ENCODE data around the gene ERICH3.
"Not testable (repeated sequence)": the region's sequence is repeated elsewhere in the genome, so short reads cannot be mapped to it uniquely, and the experiment has no call there.

The ERICH3 gene

DNA sequence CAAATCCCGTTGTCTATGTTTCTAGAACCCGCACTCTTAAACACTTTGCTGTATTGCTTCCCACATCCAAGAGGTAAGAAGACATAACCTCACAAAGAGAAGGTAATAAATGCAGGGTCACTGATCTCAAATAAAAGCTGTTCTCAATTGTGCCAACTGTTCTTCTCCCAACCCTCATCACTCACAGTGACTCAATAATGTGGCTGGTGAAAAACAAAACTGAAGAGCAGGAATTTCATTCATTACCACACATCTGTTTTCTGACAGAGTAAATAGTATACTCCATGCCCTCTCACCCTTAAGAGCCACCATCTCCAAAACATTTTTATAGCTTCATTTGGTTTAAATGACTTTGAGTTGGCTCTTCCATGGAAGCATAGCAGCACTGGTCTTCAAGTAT is 6.2 kb upstream of the ERICH3 start:
- no peak for DNase-seq

DNA sequence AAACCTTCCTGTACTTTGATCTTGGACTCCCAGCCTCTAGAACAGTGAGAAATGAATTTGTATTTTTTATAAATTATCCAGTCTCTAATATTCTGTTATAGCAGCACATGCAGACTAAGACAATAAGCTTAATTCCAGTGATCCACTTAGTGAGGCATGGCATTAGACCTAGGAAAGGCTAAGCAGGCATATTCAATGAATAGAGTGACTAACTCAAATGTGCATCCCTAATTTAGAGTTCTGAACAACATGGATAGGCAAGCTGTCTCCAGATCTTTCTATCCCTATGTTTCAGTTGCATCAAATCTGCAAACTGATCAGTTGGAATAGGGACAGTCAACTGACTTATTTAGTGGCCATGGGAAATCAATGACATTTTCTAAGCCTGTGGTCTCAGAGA is 4.3 kb upstream of the ERICH3 start:
- no peak for DNase-seq

DNA sequence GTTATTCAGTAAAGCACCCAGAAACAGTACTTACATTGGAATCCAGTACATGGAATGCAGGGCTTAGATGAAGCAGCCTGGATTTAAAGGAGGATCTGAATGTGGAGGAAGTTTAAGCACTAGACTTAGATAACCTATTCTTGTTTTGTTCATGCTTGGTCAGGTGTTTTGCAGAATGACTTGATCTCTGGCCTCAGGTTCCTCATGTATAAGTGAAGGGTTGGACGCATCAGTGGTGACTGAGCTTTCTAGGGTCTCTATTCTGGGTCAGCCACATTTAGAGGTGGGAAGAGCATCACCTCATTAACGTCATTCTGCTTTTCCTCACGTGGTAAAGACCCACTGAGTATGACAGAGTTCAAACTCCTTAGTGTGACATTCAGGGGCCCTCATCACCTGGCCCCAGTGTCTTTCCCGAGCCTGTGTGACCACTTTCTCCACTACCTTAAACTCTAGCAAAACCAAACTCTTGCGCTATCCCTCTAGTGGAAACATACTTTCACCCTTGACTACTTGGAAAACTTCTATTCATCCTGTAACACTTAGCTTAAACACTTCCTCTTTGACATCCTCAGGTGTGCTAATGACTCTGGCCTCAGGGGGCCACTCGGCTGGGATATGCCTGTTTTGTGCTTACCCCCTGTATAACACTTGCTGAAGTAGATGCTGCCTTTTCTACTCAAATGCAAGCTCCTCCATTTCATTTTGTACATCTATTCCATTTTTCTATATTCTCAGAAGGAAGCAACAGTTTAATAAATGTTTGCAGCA is 871 bp upstream of the ERICH3 start:
- DNase-seq, result no peak

DNA sequence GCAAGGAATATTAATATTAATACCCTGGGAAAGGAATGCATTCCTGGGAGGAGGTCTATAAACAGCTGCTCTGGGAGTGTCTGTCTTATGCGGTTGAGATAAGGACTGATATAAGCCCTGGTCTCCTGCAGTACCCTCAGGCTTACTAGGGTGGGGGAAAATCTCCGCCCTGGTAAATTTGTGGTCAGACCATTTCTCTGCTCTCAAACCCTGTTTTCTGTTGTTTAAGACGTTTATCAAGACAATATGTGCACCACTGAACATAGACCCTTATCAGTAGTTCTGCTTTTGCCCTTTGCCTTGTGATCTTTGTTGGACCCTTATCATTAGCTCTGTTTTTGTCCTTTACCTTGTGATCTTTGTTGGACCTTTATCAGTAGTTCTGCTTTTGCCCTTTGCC is 2.7 kb downstream of the ERICH3 start:
- DNase-seq, result not testable (repeated sequence)

DNA sequence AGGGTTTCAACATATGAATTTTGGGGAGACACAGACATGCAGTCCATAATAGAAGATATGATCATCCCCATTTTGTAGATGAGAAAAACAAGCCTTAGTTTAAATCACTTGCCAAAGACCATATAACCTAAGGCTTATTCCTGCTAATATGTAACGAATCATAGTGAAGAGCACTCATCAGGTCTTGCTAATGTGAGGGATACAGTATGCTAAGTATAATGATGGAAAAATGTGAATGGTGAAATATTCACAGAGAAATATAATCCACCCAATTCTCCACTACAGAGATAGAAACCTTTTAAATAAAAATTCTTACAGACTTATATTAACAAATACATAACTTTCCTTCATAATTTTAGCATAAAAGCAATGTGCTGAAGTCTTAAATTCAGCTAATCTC is 18.9 kb downstream of the ERICH3 start:
- no peak for DNase-seq

DNA sequence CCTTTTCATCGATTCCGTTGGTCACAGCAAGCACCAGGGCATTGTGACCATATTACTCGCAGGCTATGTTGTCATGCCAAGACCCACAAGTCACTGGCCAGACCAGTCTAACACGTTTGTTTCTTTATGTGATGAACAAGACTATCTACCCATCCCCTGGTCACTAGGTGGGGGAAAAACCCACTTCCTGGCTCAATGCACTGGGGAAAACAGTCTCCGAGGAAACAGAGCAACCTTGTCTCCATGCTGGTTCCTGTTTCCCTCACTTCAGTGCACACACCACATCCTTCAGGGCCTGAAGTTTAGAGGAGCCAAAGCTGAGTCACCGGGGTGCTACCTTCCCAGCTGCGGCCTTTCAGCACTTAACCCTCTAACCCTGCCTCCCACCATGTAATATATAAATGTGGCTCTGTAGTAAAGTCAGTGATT is 20.9 kb downstream of the ERICH3 start:
- DNase-seq, result no peak

DNA sequence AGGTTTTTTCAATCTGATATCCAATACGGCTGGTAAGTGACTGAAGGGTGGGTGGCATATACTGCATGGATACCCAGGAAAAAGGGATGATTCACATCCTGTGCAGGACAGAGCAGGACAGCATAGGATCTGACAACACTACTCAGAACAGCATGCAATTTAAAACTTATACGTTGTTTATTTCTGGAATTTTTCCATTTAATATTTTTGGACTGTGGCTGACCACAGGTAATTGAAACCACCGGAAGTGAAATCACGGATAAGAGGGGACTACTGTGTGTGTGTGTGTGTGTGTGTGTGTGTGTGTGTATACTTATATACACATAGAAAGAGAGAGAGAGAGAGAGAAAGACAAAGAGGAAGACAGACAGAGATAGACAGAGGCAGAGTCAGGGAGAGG is 23.0 kb downstream of the ERICH3 start:
- DNase-seq, result no peak

DNA sequence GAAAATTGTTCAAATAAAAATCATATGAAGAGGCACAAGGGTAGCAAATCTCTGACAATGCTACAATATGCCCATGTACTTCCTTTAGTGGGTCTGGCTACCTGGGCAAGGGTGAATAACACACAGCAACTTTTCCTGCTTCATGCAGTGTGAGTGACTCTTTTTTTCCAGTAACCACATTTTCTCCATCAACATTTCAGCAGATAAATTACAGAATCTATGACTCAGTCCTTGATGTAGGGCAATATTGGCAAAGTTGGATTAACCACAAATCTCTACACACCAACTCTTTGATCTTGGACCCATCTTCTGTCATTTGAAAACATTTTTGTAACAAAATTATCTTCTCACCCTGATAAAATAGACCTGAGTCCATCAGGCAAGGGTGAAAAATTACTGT is 31.7 kb downstream of the ERICH3 start:
- no peak for DNase-seq

DNA sequence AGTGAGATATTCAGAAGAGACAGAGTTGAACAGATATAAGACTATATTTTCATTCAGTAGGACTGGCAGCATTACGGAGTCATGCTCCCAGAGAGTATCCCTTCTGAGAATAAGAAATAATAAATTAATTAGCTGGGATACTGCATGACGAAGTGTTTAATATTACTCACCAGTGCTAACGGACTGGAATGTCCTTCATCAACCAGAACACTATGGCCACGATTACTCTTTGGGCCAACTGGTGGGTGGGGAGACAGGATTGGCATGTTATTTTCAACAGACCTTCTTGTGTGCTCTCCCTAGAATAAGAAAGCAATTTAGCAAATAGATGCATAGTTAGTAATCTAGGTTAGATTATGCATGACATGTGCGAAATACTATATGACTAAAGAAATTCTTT is 32.4 kb downstream of the ERICH3 start:
- DNase-seq, result no peak

DNA sequence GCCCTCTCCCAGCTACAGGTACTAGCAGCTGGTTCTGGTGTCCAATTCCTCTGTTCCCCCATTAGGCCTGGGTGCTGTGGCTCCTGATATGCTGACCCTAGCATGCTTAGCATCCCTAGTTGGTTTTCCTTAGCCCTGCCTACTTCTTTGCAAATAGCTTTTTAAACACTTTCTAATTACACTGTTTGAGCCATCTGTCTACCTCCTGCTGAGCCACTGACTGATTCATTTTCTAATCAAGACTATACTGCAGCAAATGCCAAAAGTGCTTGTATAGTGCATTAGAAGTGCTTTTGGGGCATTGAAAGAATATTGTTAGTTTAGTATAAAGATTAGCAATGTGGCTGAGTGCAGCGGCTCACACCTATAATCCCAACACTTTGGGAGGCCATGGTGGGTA is 36.3 kb downstream of the ERICH3 start:
- no peak for DNase-seq

DNA sequence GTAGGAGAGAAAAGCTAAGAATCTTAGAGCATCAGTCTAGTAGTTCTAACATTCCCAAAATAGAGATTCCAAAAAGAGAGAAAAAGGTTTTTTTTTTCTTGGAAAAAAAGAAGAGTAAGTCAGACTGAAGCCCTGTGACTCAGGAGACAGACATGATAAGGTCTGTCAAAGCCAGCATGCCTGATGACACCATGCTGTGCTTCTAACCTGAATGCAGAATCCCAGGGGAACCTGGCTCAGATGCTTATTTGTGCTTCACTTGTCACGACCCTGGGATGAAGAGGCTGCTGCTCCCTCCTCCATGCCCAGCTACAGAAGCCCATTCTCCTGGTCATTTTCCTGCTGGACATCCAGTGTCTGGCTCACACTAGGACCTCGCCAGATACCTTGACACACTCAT is 44.3 kb downstream of the ERICH3 start:
- no peak for DNase-seq

DNA sequence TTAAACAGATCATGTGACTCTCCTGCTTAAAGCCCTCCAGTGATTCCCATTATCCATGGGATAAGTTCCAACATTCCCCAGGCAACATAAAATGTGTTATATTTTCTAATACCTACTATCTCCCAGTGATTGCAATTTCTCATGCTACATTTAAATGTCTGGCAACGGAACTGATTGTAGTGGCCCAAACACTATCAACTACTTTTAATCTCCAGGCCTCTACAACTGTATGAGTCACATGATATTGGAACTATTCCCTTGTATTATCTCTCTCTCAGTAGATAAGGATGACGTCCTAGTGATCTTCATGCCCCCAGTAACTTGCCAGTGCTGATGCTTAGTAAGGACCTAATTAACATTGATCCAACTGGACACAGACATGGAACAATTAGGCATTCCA is 49.9 kb downstream of the ERICH3 start:
- DNase-seq, result no peak

DNA sequence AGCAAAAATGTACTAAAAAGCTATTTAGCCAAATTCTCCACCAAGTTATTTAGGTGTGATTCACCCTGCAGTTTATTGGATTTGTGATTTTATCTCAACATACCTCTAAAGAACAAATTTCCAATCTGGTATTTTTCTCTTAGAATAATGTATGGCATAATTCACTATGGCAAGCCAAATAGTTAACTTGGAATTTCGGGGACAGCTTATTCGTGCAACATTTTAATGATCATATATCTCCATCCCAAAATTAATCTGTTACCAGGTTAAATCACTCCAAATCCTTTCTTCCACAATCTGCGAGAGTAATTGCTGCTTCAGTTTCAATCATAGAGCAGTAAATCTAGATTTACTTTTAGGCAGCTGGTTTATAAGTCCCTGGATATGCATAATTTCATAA is 53.4 kb downstream of the ERICH3 start:
- DNase-seq, result no peak

DNA sequence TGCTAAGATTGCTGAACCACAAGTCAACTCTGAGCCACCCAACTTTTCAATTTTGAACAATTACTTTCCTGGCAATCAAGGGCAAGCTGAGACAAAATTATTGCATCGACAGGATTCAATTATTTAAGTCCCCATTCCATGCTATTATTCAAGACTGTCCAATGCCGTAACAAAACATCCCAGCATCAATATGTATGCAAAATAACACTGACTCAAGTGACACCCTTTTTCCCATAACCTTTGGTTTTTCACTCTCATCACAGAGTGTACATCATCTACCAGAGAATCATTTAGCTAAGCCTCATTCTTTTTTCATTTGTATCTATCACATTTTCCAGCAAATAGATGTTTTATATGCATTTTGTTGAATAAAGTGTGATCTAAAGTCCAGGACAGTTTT is 54.6 kb downstream of the ERICH3 start:
- no peak for DNase-seq

DNA sequence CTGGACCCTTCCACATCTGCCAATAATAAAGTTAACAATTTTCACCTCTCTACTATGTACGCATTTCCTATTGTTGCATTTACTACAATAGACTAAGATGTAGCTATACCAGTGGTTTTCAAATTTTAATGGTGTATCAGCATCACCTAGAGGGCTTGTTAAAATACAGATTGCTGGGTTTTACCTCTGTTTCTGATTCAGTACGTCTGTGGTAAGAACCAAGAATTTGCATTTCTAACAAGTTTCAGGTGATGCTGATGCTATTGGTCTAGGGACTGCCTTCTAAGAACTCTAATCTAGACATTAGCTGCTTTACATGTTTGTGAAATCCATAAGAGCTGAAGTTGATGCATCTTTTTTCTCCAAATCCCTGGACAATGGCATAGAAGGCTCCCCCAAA is 59.7 kb downstream of the ERICH3 start:
- DNase-seq, result no peak

DNA sequence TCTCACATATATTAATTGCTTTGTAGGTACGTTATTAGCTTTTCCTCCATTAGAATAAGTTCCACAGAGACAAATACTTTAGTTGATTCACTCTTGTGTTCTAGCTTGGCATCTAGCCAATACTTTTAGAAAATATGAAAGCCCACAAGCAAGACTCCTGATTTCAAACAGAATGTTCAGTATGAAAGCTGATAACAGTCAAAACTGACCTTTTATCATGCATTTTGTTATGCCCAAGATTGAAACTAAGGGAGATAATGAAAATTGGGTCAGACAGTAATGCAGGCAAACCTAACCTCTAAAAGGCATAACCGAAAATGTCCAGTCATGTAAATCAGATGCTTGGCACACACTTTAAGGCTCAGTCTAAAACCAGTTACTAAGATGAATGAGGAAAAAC is 61.7 kb downstream of the ERICH3 start:
- no peak for DNase-seq

DNA sequence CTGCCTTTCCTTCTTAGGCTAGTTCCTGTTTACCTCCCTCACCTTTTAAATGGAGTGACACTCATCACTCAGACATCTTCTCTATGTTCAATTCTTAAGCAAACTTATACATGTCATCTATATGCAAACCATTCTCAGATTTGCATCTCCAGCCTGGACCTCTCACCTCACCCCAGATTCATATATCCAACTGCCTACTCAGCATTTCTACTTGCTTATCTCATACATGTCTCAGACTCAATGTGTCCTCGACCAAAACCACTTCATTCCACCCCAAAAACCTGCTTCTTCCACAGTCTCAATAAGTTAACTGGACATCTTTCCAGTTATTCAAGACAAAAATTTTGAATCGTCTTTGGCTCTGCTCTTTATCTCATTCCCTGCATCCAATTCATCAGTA is 62.6 kb downstream of the ERICH3 start:
- no peak for DNase-seq

DNA sequence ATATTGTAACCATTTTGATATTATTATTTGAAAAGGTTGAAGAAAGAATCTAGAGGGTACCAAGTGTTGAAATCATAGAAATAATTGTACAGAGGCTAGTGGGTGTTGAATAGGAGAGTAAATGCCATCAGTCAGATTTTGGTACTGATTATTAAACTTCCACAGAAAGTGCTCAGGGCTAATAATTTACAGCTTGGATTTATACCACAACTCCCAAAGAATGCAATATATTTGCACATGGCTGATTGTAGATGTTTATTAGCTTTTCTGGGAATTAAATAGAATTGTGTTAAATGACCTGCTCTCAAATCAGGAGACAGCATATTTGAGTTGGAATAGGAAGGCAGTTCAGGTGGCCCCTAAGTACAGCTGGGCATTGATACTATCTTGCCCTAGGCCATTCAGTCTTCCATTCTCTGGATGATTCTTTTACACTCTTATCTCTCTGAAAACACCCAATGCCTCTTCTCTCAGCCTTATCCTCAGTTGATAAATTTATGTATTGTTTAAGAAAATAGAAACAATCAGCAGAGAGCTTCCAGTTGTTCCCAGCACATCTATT is 63.7 kb downstream of the ERICH3 start:
- no peak for DNase-seq

DNA sequence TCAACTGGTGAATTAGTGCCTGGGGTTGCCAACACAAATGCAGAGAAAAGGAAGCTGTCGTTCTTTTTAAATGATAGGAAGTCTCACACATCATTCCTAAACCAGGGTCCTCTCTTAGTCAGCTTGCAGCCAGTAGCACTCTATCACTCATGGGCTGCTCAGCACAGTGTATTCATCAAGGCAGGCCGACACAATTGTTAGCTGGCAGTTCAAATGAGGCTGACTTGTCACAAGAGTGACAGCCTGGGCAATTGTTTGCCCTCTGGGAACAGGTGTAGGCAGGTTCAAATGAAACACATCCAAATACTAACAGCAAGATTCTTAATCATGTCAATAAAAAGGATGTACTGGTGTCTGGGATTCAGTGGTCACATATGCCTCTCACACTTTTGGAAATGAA is 76.9 kb downstream of the ERICH3 start:
- no peak for DNase-seq

DNA sequence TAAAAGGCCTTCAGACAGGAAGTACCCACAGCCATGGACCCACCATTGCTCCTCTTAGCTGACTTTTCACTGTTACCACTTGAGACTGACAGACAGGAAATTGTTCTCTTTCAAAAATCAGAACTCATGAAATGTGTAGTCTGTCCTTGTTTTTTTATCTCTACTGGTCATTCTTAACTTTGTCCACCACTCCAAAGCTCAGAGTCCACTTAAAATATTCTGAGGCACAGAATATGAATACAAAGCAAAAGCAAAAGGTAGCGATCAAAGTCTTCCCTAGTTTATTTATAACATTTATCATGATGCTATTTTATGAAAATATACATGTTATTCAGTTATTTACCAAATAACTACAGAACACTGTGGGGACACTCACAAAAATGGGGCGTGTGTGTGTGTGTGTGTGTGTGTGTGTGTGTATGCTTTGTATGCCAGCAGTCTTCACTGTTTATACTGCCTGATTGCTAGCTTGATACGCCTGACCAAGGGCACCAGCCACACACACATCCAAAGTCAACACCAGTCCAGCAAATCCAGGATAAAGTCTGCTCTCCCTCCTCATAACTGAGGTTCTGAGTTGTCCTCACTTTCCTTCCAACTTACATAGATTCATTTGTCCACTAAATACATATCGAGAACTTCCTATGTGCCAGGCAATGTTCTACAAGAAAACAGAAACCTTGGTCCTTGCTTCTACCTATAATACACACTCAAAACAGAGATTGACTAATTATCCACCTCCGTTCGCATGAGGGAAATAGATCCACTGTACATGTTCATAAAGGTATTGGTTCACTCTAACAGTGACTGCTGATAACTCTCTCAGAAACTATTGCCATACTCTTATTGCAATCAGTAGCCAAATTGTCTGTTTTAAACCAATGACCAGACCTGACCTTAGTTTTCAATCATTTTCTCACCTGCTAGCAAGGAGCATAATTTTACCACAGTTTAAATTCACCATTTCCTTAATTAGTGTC is 79.4 kb downstream of the ERICH3 start:
- no peak for DNase-seq

DNA sequence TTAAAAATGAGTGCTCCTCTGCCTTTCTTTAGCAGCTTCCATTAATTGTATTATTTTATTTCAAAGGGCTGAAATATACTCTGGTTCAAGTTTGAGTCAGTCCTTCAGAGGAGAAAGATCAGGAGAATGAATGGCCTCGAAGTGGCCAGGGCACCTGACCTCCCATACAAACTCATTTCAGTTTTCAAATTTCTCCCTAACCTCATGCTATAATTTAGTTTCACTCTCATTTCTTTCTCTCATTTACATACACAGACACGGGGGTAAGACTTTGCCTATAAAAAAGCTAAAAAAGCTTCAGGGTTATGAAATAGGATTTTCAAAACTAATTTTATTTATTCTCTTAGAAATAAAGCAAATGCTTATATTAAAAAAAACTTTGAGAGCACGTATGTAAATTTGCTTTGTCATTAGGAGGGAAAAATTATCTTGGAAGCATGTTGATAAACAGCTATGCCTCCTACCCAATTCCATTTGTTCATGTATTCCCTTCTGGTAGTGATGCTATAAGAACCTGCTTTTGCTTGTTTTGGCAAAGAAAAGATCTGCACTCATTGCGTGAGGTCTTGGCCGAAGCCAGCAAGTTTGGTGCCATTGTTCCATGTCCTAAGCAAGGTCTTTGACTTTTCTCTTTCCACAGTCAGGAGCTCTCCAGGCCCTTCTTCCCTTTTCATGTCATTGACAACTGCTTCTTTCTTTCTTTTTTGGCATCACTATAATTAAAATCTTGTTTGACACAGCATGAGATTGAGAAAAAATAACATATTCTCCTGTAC is 80.8 kb downstream of the ERICH3 start:
- DNase-seq, result no peak

DNA sequence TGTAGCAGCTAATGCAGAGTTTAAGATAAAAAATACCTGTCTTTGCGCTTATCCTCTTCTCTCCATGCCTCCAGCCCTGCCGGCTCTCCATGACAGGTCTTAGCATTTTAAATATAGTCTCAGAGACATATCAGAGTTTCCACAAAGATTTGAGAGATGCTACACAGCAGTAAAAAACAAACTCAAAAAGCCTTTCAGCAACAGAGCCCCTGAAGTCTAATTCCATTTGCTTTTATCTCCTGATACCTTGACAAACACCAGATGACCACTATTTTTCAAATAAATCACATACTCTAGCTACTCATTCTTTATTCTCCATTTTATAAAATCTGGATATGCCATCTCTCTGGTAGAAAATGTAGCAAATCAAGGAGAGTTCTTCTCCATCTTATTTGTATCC is 81.6 kb downstream of the ERICH3 start:
- no peak for DNase-seq

DNA sequence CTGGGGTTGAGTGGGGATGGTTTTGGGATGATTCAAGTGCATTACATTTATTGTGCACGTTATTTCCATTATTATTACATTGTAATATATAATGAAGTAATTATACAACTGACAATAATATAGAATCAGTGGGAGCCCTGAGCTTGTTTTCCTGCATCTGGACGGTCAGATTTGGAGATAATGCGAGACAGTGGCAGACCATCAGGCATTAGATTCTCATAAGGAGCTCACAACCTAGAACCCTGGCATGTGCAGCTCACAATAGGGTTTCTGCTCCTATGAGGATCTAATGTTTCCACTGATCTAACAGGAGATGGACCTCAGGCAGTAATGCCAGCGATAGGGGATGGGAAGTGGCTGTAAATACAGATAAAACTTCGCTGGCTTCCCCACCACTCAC is 83.3 kb downstream of the ERICH3 start:
- DNase-seq, result no peak
